Mesendoderm (in vitro differentiated cells): ENCODE data around the gene MMEL1.
"Not testable (repeated sequence)": the region's sequence is repeated elsewhere in the genome, so short reads cannot be mapped to it uniquely, and the experiment has no call there.

Source experiments
- DNase-seq: peaks from one replicate; pipeline ENCODE4 v3.0.0; 2013
- H2AK5ac ChIP-seq: 2 replicates; pipeline ENCODE4 v1.6.1; 2013; ENCODE audit warnings: low read length, inconsistent platforms
- H2BK120ac ChIP-seq: 2 replicates; pipeline ENCODE4 v1.6.1; 2013; ENCODE audit warnings: low read depth, mild to moderate bottlenecking, low read length, moderate library complexity, mixed read lengths
- H2BK15ac ChIP-seq: replicated peaks from 2 replicates; pipeline ENCODE4 v1.6.1; 2013; ENCODE audit warnings: low read depth, mild to moderate bottlenecking, moderate library complexity
- H2BK5ac ChIP-seq: 2 replicates; pipeline ENCODE4 v1.6.1; 2013; ENCODE audit warnings: low read length, inconsistent platforms
- H3K18ac ChIP-seq: 2 replicates; pipeline ENCODE4 v1.6.1; 2013; ENCODE audit warnings: mild to moderate bottlenecking, low read length, mixed read lengths
- H3K23ac ChIP-seq: one replicate; pipeline ENCODE4 v1.6.1; 2013; ENCODE audit warnings: low read length
- H3K27ac ChIP-seq: 2 replicates; pipeline ENCODE4 v1.5.1; 2013; ENCODE audit warnings: low read depth, mild to moderate bottlenecking, inconsistent platforms, low read length, moderate library complexity
- H3K27me3 ChIP-seq: 2 replicates; pipeline ENCODE4 v1.6.1; 2013; ENCODE audit warnings: low read length, control low read depth, mild to moderate bottlenecking, inconsistent platforms; ENCODE audit not compliant: insufficient read depth, poor library complexity
- H3K36me3 ChIP-seq: 2 replicates; pipeline ENCODE4 v1.6.1; 2013; ENCODE audit warnings: low read length, inconsistent platforms; ENCODE audit not compliant: control insufficient read depth, insufficient read depth
- H3K4ac ChIP-seq: one replicate; pipeline ENCODE4 v1.6.1; 2013; ENCODE audit warnings: low read depth, mild to moderate bottlenecking, low read length, moderate library complexity
- H3K4me1 ChIP-seq: 2 replicates; pipeline ENCODE4 v1.6.1; 2013; ENCODE audit warnings: low read depth, low read length, inconsistent platforms; ENCODE audit not compliant: control insufficient read depth
- H3K4me2 ChIP-seq: 2 replicates; pipeline ENCODE4 v1.6.1; 2013; ENCODE audit warnings: low read length
- H3K4me3 ChIP-seq: 2 replicates; pipeline ENCODE4 v1.5.1; 2013; ENCODE audit warnings: mild to moderate bottlenecking, low read length
- H3K56ac ChIP-seq: one replicate; pipeline ENCODE4 v1.6.1; 2013; ENCODE audit warnings: low read length
- H3K79me1 ChIP-seq: 2 replicates; pipeline ENCODE4 v1.6.1; 2013; ENCODE audit warnings: low read length, inconsistent platforms
- H3K79me2 ChIP-seq: 2 replicates; pipeline ENCODE4 v1.6.1; 2013; ENCODE audit warnings: mild to moderate bottlenecking, low read length; ENCODE audit not compliant: control insufficient read depth, insufficient read depth
- H3K9ac ChIP-seq: 2 replicates; pipeline ENCODE4 v1.6.1; 2013; ENCODE audit warnings: low read length, inconsistent platforms
- H4K5ac ChIP-seq: one replicate; pipeline ENCODE4 v1.6.1; 2013; ENCODE audit warnings: low read length
- H4K8ac ChIP-seq: one replicate; pipeline ENCODE4 v1.6.1; 2013; ENCODE audit warnings: low read depth, mild to moderate bottlenecking, control low read depth, low read length, moderate library complexity
- WGBS: extraction: QIAGEN DNeasy Blood & Tissue Kit; methylation state at CpG from one replicate; pipeline ENCODE4 v1.1.7; 2013; ENCODE audit warnings: low lambda C conversion rate, missing lambda C conversion rate; ENCODE audit not compliant: insufficient coverage; ENCODE audit errors: extremely low coverage; 5-methylcytosine and 5-hydroxymethylcytosine counted together

The MMEL1 gene

DNA sequence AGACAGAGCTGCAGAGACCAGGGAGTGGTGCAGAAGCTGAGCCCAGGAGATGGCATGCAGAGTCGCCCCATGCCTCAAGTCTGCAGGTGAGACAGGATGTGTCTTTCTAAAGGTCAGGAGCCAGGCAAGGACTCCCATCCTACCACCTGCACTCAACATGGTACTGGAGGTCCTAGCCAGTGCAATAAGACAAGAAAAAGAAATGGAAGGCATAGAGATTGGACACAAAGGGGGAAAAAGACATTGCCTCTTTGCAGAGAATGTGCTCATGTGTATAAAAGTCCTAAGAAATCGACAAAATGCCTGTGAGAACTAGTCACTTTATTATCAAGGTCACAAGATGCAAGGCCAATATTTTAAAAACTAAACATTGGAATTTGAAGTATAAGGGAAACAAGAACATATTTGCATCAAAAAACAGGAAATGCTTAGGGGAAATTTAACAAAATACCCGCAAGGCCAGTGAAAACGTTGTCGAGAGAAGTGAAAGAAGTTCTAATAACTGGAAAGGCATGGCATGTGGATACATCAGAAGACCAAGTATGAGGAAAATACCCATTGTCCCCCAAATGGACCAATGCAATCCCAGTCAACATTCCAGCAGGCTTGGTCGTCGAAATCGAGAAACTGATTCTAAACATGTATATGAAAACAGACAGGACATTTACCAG, 59.4 kb downstream of the MMEL1 start:
- Histone ChIP-seq H2BK15ac (no peak overlapping the region), H3K79me1 (no peaks in the 10 kb centered on the region)
- no CpG with 5 or more reads among the region's 8 CpGs for WGBS

DNA sequence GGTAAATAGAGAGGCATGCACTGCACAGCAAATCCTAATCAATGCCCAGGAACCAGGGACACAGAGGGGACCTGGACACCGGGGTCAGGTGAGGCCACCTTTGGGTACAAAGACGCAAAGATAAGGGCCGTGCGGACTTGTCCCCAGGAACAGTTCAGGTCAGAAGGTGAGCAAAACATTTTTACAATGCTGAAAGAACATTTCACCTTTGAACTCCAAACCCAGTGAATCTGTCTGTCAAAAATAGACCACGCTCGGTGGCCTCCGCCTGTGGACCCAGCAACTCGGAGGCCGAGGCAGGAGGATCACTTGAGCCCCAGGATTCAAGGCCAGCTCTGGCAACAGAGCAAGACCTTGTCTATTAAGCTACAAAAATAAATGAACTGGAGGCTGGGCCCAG, 61.5 kb downstream of the MMEL1 start:
- no peaks in the 10 kb centered on the region for H3K27me3 ChIP-seq
- no peaks in the 10 kb centered on the region for H3K4me1 ChIP-seq
- no peak overlapping the region for H4K5ac ChIP-seq
- H3K79me2 ChIP-seq = no peaks in the 10 kb centered on the region
- no peak overlapping the region for H3K56ac ChIP-seq
- H2BK120ac ChIP-seq = no peak overlapping the region
- no peak for DNase-seq
- H3K36me3 ChIP-seq = no peaks in the 10 kb centered on the region
- no peak overlapping the region for H3K4me2 ChIP-seq
- no peak overlapping the region for H3K4ac ChIP-seq
- H3K27ac ChIP-seq = no peak overlapping the region
- no peak overlapping the region for H3K23ac ChIP-seq
- no CpG with 5 or more reads among the region's 9 CpGs for WGBS
- H2BK5ac ChIP-seq = no peak overlapping the region
- H2BK15ac ChIP-seq = no peak overlapping the region
- H2AK5ac ChIP-seq = no peak overlapping the region
- H3K79me1 ChIP-seq = no peaks in the 10 kb centered on the region
- no peak overlapping the region for H3K18ac ChIP-seq
- no peak overlapping the region for H4K8ac ChIP-seq
- H3K9ac ChIP-seq = no peak overlapping the region
- no peak overlapping the region for H3K4me3 ChIP-seq

More for the DNA sequence above, 59.4 kb downstream of the MMEL1 start:
- Histone ChIP-seq H3K27ac (no peak overlapping the region), H3K4me2 (no peak overlapping the region), H4K8ac (no peak overlapping the region), H3K36me3 (no peaks in the 10 kb centered on the region), H3K4ac (no peak overlapping the region), H3K27me3 (no peaks in the 10 kb centered on the region), H3K56ac (no peak overlapping the region), H2BK5ac (no peak overlapping the region), H3K79me2 (no peaks in the 10 kb centered on the region), H3K4me3 (no peak overlapping the region), H4K5ac (no peak overlapping the region), H3K4me1 (peaks cover 1% of the 10 kb centered on the region), H3K9ac (no peak overlapping the region), H2AK5ac (no peak overlapping the region), H3K18ac (no peak overlapping the region), H3K23ac (no peak overlapping the region), H2BK120ac (no peak overlapping the region)
- DNase-seq = no peak

DNA sequence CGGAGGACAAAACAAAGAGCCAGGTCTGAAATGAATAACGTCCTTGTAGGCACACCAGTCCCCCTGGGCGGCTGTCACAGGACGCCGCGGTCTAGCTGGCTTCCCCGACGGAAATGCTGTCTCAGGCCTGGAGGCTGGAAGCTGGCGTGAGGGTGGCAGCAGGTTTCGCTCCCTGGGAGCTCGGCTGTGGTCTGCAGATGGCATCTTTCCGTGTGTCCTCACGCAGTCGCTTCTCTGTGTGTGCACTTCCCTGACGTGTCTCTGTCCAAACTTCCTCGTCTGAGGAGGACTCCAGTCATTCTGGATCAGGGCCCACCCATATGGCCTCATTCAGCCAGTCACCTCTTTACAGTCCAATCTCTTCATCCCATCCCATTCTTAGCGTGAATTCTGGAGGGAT, 62.5 kb downstream of the MMEL1 start:
- Histone ChIP-seq H2BK120ac (no peak overlapping the region), H3K9ac (no peak overlapping the region), H3K4me3 (no peak overlapping the region), H3K79me2 (no peaks in the 10 kb centered on the region), H4K5ac (no peak overlapping the region), H4K8ac (no peak overlapping the region), H3K4me2 (no peak overlapping the region), H2BK15ac (no peak overlapping the region), H3K79me1 (no peaks in the 10 kb centered on the region), H3K4me1 (no peaks in the 10 kb centered on the region), H2AK5ac (no peak overlapping the region), H2BK5ac (no peak overlapping the region), H3K27me3 (no peaks in the 10 kb centered on the region), H3K23ac (no peak overlapping the region), H3K4ac (no peak overlapping the region), H3K56ac (no peak overlapping the region), H3K36me3 (no peaks in the 10 kb centered on the region), H3K18ac (no peak overlapping the region), H3K27ac (no peak overlapping the region)
- DNase-seq = no peak
- WGBS = no CpG with 5 or more reads among the region's 17 CpGs

DNA sequence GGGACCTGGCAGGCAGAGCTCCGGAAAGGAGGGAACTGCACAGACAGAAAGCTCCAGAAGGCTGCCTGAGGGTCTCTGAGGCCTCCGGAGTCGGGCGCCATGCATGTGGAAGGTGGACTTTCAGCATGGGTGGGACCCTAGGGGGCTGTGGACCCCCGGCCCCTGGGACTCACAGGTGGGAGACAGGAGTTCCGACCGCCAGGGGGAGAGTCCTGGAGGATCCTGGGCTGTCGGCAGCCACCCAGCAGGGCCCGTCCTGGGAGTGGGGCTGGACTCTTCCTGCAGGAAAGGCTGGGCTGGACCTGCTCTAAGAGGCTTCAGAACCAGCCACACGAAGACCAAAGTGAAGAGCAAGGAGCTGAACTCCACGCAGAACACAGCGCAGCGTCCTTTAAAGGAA, 63.1 kb downstream of the MMEL1 start:
- H3K27me3 ChIP-seq, H2AK5ac ChIP-seq, H3K18ac ChIP-seq, H3K9ac ChIP-seq, H4K8ac ChIP-seq, H2BK120ac ChIP-seq, H3K56ac ChIP-seq, H2BK5ac ChIP-seq, H3K36me3 ChIP-seq, H3K79me1 ChIP-seq, H3K4ac ChIP-seq, H3K4me2 ChIP-seq, H3K4me3 ChIP-seq, H3K27ac ChIP-seq, H3K79me2 ChIP-seq, H2BK15ac ChIP-seq, H4K5ac ChIP-seq, H3K4me1 ChIP-seq, DNase-seq, H3K23ac ChIP-seq: not testable (repeated sequence)
- WGBS = no CpG with 5 or more reads among the region's 13 CpGs

DNA sequence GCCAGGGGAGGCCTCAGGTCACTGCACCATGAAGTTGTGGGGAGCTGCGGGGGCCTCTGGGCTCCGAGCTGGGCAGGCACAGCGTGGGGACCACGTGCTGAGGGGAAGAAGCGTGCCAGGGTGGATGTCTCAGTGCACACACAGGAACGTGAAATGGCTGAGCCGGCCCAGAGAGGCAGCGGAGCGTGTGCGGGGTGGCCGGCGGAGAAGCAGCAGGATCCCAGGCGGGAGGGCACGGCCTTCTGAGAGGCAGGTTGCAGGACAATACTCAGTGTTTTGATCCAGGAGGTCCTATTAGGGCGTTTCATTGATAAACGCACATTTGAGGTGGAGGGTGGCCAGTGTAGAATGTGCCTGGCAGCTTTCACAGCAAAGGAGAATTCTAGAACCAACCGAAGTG, 63.8 kb downstream of the MMEL1 start:
- H3K4ac ChIP-seq = no peak overlapping the region
- H2BK15ac ChIP-seq = no peak overlapping the region

DNA sequence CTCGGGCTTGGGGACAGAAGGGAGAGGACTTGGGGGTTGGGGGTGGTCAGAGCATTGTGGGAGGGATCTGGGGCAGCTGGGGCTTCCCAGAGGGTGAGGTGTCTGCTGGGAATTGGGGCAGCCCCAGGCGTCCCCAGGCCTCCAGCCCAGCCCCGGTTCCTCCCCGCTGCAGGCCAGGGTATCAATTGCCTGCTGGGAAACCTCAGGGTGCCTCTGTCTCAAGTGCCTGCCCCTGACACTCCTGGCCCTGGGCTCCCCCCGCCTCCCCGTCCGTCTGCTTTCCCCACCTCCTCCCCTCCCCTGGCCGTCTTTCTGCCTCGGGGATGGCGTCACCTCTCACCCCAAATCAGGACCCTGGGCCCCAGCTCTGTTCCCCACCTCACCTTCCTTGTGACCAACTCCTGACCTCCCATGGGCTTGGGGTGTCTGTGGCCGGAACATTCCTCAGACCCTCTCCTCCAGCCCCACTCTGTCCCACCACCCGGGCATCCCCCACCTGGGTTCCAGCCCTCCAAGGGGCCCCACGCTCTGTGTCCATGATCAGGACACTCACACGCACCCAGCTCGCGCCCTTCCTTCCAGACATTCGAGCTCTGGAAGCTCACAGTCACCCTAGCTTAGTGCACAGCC, 64.5 kb downstream of the MMEL1 start:
- not testable (repeated sequence) for H3K56ac ChIP-seq, H3K79me2 ChIP-seq, H3K4me2 ChIP-seq, H3K23ac ChIP-seq, H3K18ac ChIP-seq, H3K4ac ChIP-seq, H2BK15ac ChIP-seq, H2BK5ac ChIP-seq, H3K36me3 ChIP-seq, H2BK120ac ChIP-seq, H3K4me3 ChIP-seq, H2AK5ac ChIP-seq, H4K8ac ChIP-seq, H4K5ac ChIP-seq, H3K79me1 ChIP-seq, H3K27ac ChIP-seq, H3K27me3 ChIP-seq, H3K4me1 ChIP-seq, H3K9ac ChIP-seq, DNase-seq
- WGBS = no CpG with 5 or more reads among the region's 17 CpGs

More for the DNA sequence above, 63.8 kb downstream of the MMEL1 start:
- DNase-seq = no peak
- Histone ChIP-seq H4K5ac (no peak overlapping the region), H4K8ac (no peak overlapping the region), H3K4me3 (no peak overlapping the region), H3K9ac (no peak overlapping the region), H2BK5ac (no peak overlapping the region), H3K56ac (no peak overlapping the region), H3K4me2 (no peak overlapping the region), H3K4me1 (no peaks in the 10 kb centered on the region), H3K27me3 (no peaks in the 10 kb centered on the region), H3K23ac (no peak overlapping the region), H3K27ac (no peak overlapping the region), H2AK5ac (no peak overlapping the region), H3K79me2 (no peaks in the 10 kb centered on the region), H3K18ac (no peak overlapping the region), H3K79me1 (no peaks in the 10 kb centered on the region), H2BK120ac (no peak overlapping the region), H3K36me3 (no peaks in the 10 kb centered on the region)
- WGBS = no CpG with 5 or more reads among the region's 17 CpGs
